Gastrocnemius medialis (tissue), 4 donors: ENCODE results near the gene LRP2BP.

Experiments
- CTCF ChIP-seq, 5 experiments: fragments of 450-650 bp in 3 of 5; fragments of 200-600 bp in 2 of 5; sonication (generic) in 2 of 5; IDR thresholded peaks in 4 of 5; conservative IDR thresholded peaks in 1 of 5; 1 replicate in 4 of 5; 2 replicates in 1 of 5; pipeline ENCODE4 v1.5.1; 2016 to 2019; ENCODE audit warnings: antibody characterized with exemption in 5 of 5, mild to moderate bottlenecking in 3 of 5, moderate library complexity in 3 of 5
- POLR2A ChIP-seq, 2 donors: fragments of 450-650 bp; IDR thresholded peaks; one replicate each; pipeline ENCODE4 v1.6.1; 2017; ENCODE audit warnings: antibody characterized with exemption in 2 of 2, mild to moderate bottlenecking in 2 of 2, moderate library complexity in 2 of 2

GRCh38 chr4:185346975-185347601 lies 48.6 kb downstream of the LRP2BP start:
- TF ChIP-seq POLR2A (IDR thresholded peaks at IDR 0.05) (no peak), CTCF (IDR thresholded peaks at IDR 0.05 in 4 of 5, conservative IDR thresholded peaks at IDR 0.05 in 1 of 5) (no peak)
